GM18507 (cell line): ENCODE results near the gene LRP1.

Source experiments
- DNase-seq: peaks from one replicate; pipeline ENCODE4 v3.0.0; 2011; ENCODE audit warnings: low read depth; ENCODE audit not compliant: insufficient read length; ENCODE audit errors: extremely low spot score
- FAIRE-seq: peaks from 2 replicates; lab custom pipeline; 2011; peaks lifted over from hg19 to GRCh38; lab: Jason Lieb, UNC

Gene LRP1

DNA sequence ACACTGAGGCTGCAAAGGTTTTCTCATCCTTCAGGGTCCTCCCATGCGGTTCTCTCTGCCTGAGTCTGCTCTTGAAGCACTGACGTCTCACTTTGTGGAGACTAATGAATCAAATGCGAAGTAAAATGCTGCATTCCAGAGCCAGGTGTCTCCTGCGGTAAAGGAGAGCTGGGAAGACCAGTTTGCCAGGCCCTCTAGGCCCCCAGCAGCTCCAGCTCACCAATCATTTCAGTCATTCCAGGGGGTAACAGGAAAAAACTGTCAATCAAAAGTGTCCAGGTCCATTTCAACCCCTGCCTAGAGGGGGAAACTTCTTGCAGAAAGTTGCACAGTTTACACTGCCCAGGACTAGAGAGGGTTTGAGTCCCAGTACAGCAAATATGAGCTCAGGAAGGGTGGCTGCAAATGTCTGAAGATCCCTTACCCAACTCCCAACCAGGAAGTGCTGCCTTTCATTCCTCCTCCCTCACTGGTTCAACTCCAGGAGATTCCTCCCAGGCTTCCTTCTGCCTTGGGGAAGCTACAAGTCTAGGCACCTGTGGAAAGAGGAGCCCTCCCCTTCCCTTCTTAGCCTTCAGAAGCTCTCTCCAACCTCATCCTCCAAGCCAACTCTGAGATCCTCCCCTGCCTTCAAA lies 85.6 kb downstream of the LRP1 start:
- FAIRE-seq (no peak), DNase-seq (no peak)

DNA sequence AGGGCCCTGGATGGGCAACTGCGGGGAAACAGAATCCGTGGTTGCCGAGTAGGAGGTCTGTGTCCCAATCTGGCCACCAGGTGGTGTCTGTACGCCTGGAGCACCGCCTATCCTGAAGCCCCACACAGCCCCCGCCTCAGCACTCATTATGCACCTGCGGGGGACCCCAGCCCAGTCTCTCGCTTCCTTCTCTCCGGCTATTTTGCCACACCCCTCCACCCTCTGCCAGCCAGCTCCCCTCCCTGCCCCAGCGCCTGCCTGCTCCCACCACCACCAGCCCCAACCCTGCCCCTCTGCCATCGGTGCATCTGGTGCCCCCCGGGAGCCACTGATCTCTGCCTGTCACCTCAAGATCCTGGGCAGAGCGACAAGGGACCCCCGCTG lies 86.1 kb downstream of the LRP1 start:
- peak; percentile 77 for FAIRE-seq
- no peak for DNase-seq

DNA sequence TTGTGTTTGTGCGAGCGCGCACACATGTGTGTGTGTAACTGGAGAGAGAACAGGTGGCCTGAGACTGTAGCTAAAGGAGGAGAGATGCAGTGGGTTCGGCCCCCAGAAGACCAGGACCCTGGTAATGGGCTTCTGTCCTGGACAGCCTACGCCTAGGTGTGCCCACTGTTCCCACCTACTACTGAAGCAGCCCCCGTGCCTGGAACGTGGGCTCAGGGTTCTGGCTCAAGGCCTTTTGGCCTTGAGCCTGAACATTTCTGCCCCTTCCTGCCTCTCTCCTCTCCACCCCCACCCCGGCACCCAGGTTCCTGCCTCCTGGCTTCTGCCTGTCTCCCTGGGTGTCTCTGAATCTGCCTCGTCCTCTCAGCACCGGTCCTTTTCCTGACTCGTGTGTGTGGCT lies 86.8 kb downstream of the LRP1 start:
- FAIRE-seq (no peak), DNase-seq (no peak)

DNA sequence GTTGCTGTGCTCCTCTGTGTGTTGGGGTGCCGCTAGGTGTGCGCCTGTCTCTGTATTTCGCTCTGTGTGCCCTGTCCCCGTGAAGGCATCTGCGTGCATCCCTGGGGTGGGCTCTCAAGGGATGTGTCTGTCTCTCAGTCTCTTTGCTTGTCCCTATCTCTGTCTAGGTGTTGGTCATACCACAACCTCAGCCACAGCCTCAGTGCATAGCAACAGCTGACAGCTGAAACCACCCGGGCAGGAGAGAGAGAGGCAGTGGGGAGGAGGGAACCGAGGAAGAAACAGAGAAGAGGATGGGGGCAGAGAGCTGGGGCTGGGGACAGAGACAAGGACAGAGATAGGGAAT lies 87.4 kb downstream of the LRP1 start:
- FAIRE-seq (peak; percentile 71), DNase-seq (no peak)

DNA sequence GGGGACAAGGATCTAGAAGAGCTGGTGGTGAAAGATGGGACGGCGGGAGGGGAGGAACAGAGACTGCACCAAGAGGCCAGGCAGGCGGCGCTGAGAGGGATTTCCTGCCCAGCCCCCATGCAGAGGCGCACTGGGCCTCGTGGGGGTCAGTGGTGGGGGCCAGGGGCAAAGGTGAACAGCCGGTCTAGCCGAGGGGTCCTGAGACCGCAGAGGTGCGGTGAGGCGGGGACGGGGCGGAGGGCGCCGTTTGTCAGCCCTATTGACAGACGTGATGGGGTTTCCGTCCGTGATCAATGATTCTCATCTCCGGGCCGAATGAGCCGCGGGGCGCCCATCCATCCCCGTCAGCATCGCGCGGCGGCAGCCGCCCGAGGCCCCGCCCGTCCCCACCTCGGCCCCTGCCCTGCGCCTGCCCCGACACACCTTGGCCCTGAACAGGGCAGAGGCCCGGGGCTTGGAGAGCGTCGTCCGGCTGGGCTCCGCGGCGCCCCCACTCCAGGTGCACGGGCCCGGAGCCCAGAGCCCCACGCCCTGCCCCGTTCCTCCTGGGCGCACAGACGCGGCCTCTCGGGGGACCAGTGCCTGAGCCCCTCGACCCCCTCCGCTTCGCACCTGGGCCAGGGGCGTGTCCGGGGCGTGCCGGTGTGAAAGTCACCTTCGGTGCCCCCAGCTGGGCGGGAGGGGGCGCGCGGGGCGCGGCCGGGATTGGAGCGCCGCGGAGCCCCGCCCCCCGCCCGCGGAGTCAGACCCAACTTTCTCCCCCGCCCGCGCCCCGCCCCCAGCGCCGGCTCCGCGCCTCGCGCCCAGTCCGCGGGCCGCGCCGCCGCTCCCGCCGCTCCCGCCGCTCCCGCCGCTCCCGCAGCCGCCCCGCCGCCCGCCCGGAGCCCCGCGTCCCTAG lies 88.0 kb downstream of the LRP1 start, which contains the start of gene NXPH4:
TSS of gene NXPH4 (plus strand) at position 781 of the 898 bp plus-strand sequence. CDS start 176 bp downstream, outside the sequence.
- FAIRE-seq (no peak), DNase-seq (no peak)

DNA sequence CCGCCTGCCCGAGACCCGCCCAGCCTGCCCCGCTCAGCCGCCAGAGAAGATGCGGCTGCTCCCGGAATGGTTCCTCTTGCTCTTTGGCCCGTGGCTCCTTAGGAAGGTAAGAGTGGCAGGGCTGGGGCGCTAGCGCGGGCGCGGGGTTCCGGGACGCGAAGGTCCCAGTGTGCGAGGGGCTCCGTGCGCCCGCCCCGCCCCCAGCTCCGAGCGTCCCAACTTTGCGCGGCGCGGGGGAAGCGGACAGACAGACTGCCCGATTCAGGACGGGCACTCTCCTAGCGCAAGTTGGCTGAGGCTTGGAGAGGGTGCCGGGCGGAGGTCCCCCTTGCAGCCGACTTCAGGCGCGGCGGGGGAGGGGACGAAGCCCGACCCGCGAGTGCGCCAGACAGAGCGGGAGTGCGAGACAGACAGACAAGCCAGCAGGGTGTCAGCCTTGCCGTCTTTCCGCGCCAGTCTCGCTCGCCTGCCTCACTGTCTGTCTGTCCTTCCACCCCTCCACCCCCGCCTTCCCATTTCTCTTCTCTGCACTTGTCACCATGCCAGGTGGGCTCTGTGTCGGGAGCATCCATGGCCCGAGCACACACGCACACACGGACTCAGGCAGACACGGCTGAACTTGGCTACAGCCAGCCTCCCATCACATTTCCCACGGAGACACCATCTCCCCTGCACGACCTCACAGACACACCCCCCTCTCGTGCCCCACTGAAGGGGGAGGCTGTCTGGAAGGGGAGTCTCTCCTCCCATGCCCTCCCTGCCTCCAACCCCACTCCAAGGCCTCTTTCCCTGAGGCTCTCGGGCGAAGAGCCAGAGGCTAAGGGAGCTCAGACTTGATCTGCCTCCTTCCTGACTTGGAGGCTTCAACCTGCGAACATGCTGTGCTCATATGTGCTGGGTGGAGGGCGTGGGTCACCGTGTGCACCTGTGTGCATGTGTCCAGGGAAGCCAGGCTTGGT lies 88.9 kb downstream of the LRP1 start:
- no peak for DNase-seq
- no peak for FAIRE-seq

DNA sequence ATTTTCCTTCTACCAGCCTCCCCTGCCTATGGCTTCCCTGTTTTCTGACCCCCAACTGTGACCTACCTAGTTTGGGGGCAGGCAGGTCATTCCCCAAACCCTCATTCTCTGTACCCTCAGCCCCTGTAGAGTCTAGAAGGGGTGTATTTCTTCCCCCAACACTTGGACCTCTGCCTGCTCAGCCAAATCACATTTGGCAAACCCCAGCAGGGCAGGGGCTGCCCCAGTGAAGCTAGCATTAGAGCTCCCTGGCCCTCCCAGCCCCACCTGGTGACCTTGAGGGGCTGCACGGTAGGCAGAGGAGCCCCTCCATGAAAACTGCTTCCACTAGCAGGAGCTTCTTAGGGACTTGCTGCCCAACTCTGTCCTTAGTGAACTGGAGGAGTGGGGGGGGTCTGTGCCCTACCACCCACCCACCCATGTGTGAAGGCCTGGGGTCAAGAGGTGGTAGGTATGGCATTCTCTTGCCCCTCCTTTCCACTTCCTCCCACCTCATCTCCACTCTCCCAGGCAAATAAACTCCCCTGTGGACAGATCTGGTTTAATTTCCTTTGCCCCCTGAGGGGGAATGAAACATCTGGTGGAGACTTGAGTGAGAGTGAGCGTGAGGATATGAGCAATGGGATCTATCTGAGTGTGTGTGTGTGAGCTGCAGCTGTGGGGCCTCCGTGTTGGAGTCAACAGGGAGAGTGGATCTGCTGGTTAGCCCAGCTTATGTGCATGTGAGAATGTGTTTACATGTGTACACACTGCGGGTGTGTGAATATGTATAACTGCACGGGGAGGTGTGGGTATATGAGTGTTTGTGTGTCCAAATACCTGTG lies 90.0 kb downstream of the LRP1 start:
- FAIRE-seq, result no peak
- DNase-seq, result no peak

DNA sequence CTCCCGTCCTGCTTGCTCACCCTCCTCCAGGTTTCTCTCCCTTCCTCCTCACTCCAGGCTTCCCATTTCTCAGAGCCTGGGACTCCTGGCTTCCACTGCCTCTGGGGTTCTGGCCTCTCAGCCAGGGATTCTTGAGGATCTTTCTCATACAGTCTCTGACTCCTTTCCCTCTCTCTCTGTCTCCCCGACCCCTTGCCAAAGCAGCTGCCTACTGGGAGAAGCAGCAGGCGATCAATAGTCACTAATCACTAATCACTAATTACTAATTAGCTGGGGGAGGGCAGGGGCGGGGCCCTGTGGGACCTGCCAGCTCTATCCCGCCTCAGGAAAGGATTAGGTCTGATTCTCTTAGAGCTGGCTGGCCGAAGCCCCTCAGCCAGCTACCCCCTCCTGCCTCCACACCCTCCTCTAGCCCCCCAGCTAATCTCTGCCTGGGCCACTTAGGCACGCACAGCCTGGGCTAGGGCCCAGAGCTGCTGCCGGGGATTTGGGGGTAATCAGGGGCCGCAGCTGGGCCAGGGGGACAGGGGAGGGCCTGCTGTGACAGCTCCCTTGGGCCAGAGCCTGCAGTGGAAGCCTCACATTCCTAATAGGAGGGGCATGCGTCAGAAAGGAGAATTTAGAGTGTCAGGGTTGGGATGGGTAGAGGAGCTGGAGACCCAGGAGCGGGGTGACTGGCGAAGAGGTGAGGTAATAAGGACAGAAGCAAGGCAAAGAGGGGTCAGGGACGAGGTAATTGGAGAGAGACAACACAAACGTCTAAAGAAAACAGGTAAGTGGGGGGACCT lies 91.1 kb downstream of the LRP1 start:
- DNase-seq (no peak), FAIRE-seq (no peak)

DNA sequence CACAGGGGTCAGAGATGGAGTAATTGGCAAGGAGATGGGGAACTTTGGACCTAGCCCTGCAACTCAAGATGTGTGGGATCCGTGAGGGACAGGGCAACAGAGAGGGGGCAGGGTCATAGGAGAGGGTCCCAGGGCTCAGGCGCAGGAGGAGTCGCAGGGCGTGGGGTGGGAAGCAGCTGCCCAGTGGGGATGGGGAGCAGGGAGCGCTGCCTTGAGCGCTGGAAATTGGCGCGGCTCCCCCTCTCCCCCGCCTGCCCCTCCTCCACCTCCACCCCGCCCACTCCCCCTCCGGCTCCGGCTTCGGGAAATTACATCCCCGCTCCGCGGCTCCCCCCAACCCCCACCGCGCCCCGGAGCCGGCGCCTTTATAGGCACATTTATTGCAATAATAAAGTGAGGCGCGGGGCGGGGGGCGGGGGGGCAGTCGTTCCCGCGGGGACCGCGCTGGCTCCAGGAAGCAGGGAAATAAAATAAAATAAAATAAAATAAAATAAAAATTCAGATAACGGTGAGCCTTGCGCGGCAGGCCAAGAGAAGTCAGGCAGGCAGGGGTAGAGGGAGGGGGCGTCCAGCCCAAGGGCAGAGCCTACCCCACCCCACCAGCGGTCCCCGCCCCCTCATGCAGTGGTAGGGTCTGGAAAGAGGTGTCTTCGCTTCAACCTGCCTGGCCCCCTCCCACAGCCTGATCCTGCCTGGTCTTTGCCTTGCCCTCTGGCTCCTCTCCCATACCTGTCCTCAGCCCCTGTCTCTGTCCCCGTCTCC lies 91.9 kb downstream of the LRP1 start:
- FAIRE-seq (no peak), DNase-seq (no peak)

DNA sequence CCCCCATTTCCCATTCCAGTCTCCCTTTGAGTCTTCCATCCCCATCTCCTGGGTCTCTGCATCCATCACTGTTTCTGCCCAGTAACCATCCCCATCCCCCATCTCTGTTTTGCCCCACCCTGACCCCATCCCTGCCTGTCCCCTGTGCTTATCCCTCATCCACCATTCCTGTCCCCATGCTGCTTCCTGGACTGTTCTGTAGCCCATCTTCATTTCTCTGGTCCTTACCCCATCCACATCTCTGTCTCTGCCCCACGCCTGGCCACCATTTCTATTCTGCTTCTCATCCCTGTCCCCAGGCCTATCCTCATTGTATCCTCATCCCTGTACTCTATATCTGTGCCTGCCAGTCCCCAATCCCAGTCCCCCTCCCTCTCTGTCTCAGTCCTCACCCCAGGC lies 92.5 kb downstream of the LRP1 start:
- FAIRE-seq (no peak), DNase-seq (no peak)

DNA sequence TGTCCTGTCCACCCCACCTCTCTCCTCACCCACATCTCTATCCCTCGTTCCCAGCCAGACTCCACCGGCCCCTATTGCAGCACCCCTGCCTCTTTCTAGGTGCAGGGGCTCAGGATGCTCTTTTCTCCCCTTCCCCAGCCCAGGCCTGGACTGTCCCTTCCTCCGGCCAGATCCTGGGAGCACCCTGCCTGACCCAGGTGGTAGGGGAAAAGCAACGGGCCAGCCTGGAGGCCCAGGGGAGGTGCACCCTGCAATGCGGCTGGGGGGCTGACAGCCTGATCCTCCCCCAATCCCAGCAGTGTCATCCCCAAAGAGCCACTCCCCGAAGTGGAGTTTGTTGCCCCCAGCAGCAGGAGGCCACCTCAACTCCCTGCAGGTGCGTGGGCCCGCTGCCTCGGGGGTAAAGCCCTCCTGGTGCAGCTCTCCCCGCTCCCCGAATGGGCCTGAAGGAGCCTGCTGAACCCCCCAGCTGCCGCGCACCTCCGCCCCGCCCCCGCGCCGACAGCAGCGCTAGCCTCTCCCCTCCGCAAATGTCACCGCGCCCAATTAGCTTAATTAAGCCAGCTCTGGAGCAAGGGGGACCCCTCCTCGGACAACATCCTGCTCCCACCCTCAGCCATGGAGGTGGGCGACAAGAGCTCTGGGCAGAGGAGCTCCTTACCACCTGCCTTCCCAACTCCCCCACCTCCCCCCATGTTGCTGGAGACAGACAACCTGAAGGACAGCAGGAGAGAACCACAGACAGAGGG lies 93.1 kb downstream of the LRP1 start:
- DNase-seq (no peak), FAIRE-seq (no peak)

DNA sequence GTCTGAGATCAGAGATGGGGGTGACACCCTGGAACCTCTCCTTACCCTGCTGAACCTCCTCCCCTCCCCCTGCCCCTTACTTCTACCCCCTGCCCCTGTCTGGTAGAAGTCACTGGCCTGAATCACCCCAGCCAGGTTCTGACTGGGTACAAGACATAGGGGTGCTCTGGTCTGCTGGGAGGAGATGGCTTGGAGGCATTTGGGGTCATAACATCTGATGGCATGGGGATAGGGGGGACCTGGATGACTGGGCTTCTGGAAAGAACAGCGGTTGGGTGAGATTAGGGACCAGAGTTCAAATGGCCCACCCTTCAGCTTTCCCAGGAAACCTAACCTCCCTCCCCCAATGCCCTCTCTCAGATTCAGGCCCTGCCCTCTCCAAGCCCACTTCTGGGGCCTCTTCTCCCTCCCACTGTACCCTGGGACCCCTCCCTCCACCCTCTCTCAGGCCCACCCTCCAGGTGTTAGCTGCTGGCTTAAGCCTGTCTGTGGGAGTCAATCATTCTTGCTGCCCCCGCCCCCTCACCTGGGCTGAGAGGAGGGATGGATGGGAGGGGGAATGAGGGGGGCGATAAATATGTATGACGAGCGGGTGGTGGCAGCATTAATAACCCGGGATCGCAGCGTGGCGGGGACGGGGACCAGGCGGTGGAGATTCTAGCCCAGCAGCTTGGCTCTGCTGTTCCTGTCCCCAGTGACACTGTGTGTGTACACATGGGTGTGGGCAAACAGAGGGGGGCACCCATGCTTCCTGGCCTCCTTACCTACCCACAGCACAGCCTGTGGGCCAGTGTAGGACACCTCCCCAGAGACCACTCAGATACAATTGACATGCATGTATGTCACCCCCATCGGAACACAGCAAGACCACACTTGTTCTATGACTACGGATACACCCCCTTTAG lies 94.3 kb downstream of the LRP1 start:
- DNase-seq (no peak), FAIRE-seq (no peak)

DNA sequence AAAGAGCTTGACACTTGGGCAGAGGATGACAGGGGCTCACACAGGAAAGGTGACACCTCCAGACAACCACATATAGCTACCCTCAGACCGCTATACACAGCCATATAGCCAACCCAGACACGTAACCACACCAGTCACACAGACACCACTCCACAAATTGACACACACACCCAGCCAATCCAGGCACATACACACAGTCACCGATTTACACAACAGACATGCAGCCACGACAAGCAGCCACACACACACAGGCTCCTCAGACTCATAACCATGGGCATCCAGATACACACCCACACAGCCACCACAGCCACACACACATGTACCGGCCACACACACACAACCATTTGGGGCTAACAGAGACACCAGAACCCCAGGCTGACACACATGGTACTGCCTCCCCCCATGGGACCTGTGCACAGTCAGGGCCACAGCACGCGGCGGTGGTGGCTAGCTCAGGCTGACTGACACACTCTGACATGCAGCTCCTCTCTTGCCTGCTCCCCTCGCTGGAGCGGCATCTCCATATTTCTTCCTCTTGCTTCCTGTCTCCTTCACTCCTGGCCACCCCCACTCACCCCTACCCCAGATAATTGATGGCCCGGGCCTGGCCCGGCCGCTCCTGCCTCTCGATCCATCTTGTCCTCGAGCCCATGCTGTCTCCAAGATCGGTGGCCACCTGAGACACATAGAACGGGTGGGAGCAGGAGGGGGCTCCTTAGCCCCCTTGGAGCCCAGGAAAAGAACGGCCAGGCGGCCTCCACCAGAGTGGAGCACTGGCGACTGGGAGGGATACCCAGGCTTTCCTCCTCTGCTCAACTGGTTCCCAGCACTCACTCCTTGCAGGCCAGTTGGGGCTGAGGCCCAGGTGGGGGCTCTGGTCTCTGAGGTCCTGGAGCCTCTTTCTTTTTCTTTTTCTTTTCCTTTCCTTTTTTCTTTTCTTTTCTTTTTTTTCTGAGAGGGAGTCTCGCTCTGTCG lies 95.2 kb downstream of the LRP1 start:
- DNase-seq, result no peak
- FAIRE-seq, result no peak

DNA sequence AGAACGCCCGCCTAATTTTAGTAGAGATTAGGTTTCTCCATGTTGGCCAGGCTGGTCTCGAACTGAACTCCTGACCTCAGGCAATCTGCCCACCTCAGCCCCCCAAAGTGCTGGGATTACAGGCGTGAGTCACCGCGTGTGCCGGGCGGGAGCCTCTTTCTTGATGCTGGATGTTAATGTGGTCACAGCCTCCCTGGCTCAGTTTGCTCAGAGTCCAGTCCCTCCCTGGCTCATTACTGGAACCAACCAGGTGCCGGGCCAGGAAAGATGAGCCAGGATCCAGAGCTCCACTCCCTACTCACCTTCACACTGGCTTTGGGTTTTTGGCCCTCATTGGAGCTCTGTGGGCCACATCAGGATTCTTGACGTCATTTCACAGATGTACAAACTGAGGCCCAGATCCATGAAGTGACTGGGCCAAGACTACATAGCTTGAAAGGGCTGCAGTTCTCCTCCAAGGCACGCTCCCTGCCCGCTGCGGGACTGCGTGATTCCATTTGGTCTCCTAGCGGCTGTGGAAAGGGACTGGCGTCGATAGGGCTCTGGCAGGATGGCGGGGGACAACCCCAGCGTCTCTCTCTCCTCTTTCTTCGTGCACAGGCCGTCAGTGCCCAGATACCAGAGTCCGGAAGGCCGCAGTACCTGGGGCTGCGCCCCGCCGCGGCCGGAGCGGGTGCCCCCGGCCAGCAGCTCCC lies 96.1 kb downstream of the LRP1 start:
- FAIRE-seq, result no peak
- no peak for DNase-seq
